Activated T-helper 17 cell treated with anti-CD3 and anti-CD28 coated beads, Interleukin-2, amount 50 U/mL, for 72 hours (primary cell): ENCODE results near the gene TNFRSF25. TPM values are rescaled to one million over a fixed set of nuclear protein-coding genes. Genes with fewer than 3 reads are reported as not detected.
A peak's percentile ranks its signal among the peaks of the same experiment; 100 is the strongest.

Source experiments
- ATAC-seq: fragments of 150-1000 bp; cut with Tn5 transposase; replicated peaks from 2 replicates; pipeline ENCODE4 v1.10.0; 2021; ENCODE audit warnings: mild to moderate bottlenecking, moderate library complexity
- H3K27ac Mint-ChIP-seq: one replicate; pipeline ENCODE4 v1.8.0; 2022; ENCODE audit warnings: mixed read lengths
- H3K27me3 Mint-ChIP-seq: one replicate; pipeline ENCODE4 v1.8.0; 2022; ENCODE audit warnings: mixed read lengths
- H3K36me3 Mint-ChIP-seq: one replicate; pipeline ENCODE4 v1.8.0; 2022; ENCODE audit warnings: low read depth, mild to moderate bottlenecking, mixed read lengths
- H3K4me1 Mint-ChIP-seq: one replicate; pipeline ENCODE4 v1.8.0; 2022; ENCODE audit warnings: mixed read lengths
- H3K4me3 Mint-ChIP-seq: one replicate; pipeline ENCODE4 v1.8.0; 2022; ENCODE audit warnings: mild to moderate bottlenecking, mixed read lengths
- H3K9me3 Mint-ChIP-seq: one replicate; pipeline ENCODE4 v1.8.0; 2022; ENCODE audit warnings: mixed read lengths
- total RNA-seq, 2 donors: library from RNA; stranded (reverse); gene quantifications; one replicate each; pipeline ENCODE4 v1.2.3, GENCODE V29; 2022

TNFRSF25 gene
- total RNA-seq, 2 donors from 2014 or later, result 132 to 199 TPM

- H3K36me3 Mint-ChIP-seq, result no peaks in the 10 kb centered on the region
- no peaks in the 10 kb centered on the region for H3K4me1 Mint-ChIP-seq
- ATAC-seq, result no peak
- H3K4me3 Mint-ChIP-seq, result no peak overlapping the region
- peaks cover 5% of the 10 kb centered on the region for H3K27me3 Mint-ChIP-seq
- H3K27ac Mint-ChIP-seq, result no peak overlapping the region
- H3K9me3 Mint-ChIP-seq, result no peaks in the 10 kb centered on the region
These were observed 40.5 kb upstream of the TNFRSF25 start for GRCh38 chr1:6506210-6507036.

GRCh38 chr1:6505367-6506209 lies 39.6 kb upstream of the TNFRSF25 start:
- Mint-ChIP-seq H3K27me3 (peaks cover 5% of the 10 kb centered on the region), H3K4me1 (no peaks in the 10 kb centered on the region), H3K36me3 (no peaks in the 10 kb centered on the region), H3K4me3 (no peak overlapping the region), H3K27ac (no peak overlapping the region), H3K9me3 (no peaks in the 10 kb centered on the region)
- no peak for ATAC-seq

- no peaks in the 10 kb centered on the region for H3K9me3 Mint-ChIP-seq
- ATAC-seq, result no peak
- no peaks in the 10 kb centered on the region for H3K36me3 Mint-ChIP-seq
- no peak overlapping the region for H3K4me3 Mint-ChIP-seq
- peaks cover 5% of the 10 kb centered on the region for H3K27me3 Mint-ChIP-seq
- no peak overlapping the region for H3K27ac Mint-ChIP-seq
- H3K4me1 Mint-ChIP-seq, result no peaks in the 10 kb centered on the region
These were observed 38.9 kb upstream of the TNFRSF25 start for GRCh38 chr1:6504887-6505286.

- Mint-ChIP-seq H3K9me3 (no peaks in the 10 kb centered on the region), H3K27ac (no peak overlapping the region), H3K4me1 (no peaks in the 10 kb centered on the region), H3K4me3 (no peak overlapping the region), H3K27me3 (peaks cover 5% of the 10 kb centered on the region), H3K36me3 (no peaks in the 10 kb centered on the region)
- ATAC-seq, result no peak
These were observed 38.1 kb upstream of the TNFRSF25 start for GRCh38 chr1:6503884-6504602.

- peaks cover 5% of the 10 kb centered on the region for H3K4me1 Mint-ChIP-seq
- no peak overlapping the region for H3K27ac Mint-ChIP-seq
- H3K9me3 Mint-ChIP-seq, result no peaks in the 10 kb centered on the region
- H3K27me3 Mint-ChIP-seq, result peaks cover 5% of the 10 kb centered on the region
- H3K36me3 Mint-ChIP-seq, result no peaks in the 10 kb centered on the region
- no peak for ATAC-seq
- no peak overlapping the region for H3K4me3 Mint-ChIP-seq
These were observed 36.3 kb upstream of the TNFRSF25 start for GRCh38 chr1:6502000-6502891.

- H3K4me1 Mint-ChIP-seq, result peaks cover 5% of the 10 kb centered on the region
- no peaks in the 10 kb centered on the region for H3K36me3 Mint-ChIP-seq
- no peak overlapping the region for H3K4me3 Mint-ChIP-seq
- no peaks in the 10 kb centered on the region for H3K27me3 Mint-ChIP-seq
- no peak for ATAC-seq
- no peaks in the 10 kb centered on the region for H3K9me3 Mint-ChIP-seq
- H3K27ac Mint-ChIP-seq, result no peak overlapping the region
These were observed 35.4 kb upstream of the TNFRSF25 start for GRCh38 chr1:6501279-6501813.

GRCh38 chr1:6500544-6501278 lies 34.7 kb upstream of the TNFRSF25 start:
- no peaks in the 10 kb centered on the region for H3K27me3 Mint-ChIP-seq
- ATAC-seq, result no peak

GRCh38 chr1:6499296-6499695 lies 33.3 kb upstream of the TNFRSF25 start:
- H3K36me3 Mint-ChIP-seq, result no peaks in the 10 kb centered on the region
- H3K27ac Mint-ChIP-seq, result no peak overlapping the region
- H3K9me3 Mint-ChIP-seq, result no peaks in the 10 kb centered on the region
- no peak overlapping the region for H3K4me3 Mint-ChIP-seq
- no peak for ATAC-seq
- no peaks in the 10 kb centered on the region for H3K27me3 Mint-ChIP-seq
- H3K4me1 Mint-ChIP-seq, result peaks cover 5% of the 10 kb centered on the region

More at GRCh38 chr1:6500544-6501278, 34.7 kb upstream of the TNFRSF25 start:
- H3K36me3 Mint-ChIP-seq, result no peaks in the 10 kb centered on the region
- no peak overlapping the region for H3K4me3 Mint-ChIP-seq
- H3K4me1 Mint-ChIP-seq, result peaks cover 5% of the 10 kb centered on the region
- H3K27ac Mint-ChIP-seq, result no peak overlapping the region
- H3K9me3 Mint-ChIP-seq, result no peaks in the 10 kb centered on the region

GRCh38 chr1:6498576-6499111 lies 32.7 kb upstream of the TNFRSF25 start:
- Mint-ChIP-seq H3K36me3 (no peaks in the 10 kb centered on the region), H3K4me3 (peak overlapping the region; percentile 58), H3K27ac (no peak overlapping the region), H3K4me1 (peaks cover 5% of the 10 kb centered on the region), H3K27me3 (no peaks in the 10 kb centered on the region), H3K9me3 (no peaks in the 10 kb centered on the region)
- ATAC-seq, result no peak

GRCh38 chr1:6497867-6498575 lies 32.0 kb upstream of the TNFRSF25 start:
- Mint-ChIP-seq H3K4me1 (peaks cover 5% of the 10 kb centered on the region), H3K36me3 (no peaks in the 10 kb centered on the region), H3K9me3 (no peaks in the 10 kb centered on the region), H3K27ac (peak overlapping the region; percentile 30), H3K27me3 (no peaks in the 10 kb centered on the region), H3K4me3 (peak overlapping the region; percentile 58)
- no peak for ATAC-seq

- peak overlapping the region; percentile 58 for H3K4me3 Mint-ChIP-seq
- no peaks in the 10 kb centered on the region for H3K9me3 Mint-ChIP-seq
- H3K36me3 Mint-ChIP-seq, result no peaks in the 10 kb centered on the region
- peaks cover 5% of the 10 kb centered on the region for H3K4me1 Mint-ChIP-seq
- ATAC-seq, result peak; percentile 74
- H3K27ac Mint-ChIP-seq, result peak overlapping the region; percentile 30
- no peaks in the 10 kb centered on the region for H3K27me3 Mint-ChIP-seq
These were observed 31.4 kb upstream of the TNFRSF25 start for GRCh38 chr1:6497215-6497866.

- Mint-ChIP-seq H3K27me3 (no peaks in the 10 kb centered on the region), H3K27ac (no peak overlapping the region), H3K4me1 (peaks cover 6% of the 10 kb centered on the region), H3K4me3 (peak overlapping the region; percentile 21), H3K9me3 (no peaks in the 10 kb centered on the region), H3K36me3 (no peaks in the 10 kb centered on the region)
- no peak for ATAC-seq
These were observed 30.9 kb upstream of the TNFRSF25 start for GRCh38 chr1:6496890-6497214.
